AG09319 (cell line): Measurements from ENCODE around the gene COL7A1.
"Not testable (repeated sequence)": the region's sequence is repeated elsewhere in the genome, so short reads cannot be mapped to it uniquely, and the experiment has no call there.

Source experiments
- DNase-seq: peaks from one replicate; pipeline ENCODE4 v3.0.0-alpha.2; 2010; ENCODE audit warnings: low read depth; ENCODE audit errors: extremely low read depth
- TF ChIP-seq, protein P1 (sequence below): IDR thresholded peaks from 2 replicates; pipeline ENCODE4 v1.5.1; 2011; ENCODE audit warnings: low read depth, mild to moderate bottlenecking, inconsistent platforms, low read length, moderate library complexity

COL7A1 gene

DNA sequence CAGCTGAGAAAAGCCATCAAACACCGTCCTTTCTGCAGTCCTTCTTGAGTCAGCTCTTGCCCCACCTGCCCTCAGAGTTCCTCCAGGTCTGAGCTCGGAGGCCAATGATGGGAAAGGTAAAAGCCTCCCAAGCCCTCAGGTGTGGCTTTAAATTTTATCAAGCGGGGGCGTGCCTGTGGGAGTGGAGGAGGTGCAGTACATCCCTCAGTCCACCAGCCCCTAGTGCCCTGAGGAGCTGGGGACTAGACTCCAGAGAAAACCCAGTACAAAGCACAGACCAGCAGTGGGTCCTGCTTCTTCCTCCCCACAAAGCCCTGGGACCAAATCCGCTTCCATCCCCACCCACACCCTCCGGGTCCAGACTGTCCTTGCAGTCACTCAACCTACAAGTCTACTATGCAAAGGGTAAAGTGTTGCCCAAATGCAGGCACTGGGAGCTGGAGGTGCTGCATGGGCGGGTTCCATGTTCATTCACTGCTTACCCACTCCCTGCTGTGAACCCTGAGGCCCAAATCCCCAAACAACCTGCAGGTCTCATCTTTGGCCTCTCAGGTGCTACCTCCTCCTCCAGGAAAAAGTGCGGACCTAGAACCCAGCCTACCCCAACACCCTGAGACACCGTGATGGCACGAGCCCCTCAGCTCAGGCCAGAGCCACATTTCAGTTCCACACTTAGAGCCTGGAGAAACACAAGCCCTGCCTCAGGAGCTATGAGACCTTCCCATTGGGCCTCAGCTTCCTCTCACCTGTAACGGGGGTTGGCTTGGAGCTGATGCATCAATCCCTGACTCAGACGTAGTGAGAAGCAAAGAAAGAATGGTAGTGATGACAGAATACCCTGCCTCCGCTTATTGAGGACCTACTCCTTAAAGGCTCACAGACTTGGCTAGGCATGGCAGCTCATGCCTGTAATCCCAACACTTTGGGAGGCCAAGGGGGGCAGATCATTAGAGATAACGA is 41.0 kb downstream of the COL7A1 start:
- no peak for DNase-seq

DNA sequence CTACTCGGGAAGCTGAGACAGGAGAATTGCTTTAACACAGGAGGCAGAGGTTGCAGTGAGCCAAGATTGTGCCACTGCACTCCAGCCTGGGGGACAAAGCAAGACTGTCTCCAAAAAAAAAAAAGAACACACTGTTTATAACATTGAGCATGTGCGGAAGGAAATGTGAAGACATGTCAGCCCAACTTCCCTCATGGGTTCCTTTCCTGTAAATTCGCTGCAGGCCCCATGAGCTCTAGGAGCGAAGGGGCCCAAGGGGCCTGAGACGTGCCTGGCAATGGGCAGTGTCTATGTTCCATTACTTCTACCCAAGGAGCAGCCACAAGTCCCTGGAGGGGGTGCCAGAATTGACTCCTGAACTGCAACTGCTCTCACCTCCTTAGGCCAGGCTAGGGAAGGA is 41.8 kb downstream of the COL7A1 start:
- TF ChIP-seq, protein P1, sequence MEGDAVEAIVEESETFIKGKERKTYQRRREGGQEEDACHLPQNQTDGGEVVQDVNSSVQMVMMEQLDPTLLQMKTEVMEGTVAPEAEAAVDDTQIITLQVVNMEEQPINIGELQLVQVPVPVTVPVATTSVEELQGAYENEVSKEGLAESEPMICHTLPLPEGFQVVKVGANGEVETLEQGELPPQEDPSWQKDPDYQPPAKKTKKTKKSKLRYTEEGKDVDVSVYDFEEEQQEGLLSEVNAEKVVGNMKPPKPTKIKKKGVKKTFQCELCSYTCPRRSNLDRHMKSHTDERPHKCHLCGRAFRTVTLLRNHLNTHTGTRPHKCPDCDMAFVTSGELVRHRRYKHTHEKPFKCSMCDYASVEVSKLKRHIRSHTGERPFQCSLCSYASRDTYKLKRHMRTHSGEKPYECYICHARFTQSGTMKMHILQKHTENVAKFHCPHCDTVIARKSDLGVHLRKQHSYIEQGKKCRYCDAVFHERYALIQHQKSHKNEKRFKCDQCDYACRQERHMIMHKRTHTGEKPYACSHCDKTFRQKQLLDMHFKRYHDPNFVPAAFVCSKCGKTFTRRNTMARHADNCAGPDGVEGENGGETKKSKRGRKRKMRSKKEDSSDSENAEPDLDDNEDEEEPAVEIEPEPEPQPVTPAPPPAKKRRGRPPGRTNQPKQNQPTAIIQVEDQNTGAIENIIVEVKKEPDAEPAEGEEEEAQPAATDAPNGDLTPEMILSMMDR: no peak
- DNase-seq: no peak

More for the DNA sequence above, 41.0 kb downstream of the COL7A1 start:
- TF ChIP-seq, protein P1: no peak

DNA sequence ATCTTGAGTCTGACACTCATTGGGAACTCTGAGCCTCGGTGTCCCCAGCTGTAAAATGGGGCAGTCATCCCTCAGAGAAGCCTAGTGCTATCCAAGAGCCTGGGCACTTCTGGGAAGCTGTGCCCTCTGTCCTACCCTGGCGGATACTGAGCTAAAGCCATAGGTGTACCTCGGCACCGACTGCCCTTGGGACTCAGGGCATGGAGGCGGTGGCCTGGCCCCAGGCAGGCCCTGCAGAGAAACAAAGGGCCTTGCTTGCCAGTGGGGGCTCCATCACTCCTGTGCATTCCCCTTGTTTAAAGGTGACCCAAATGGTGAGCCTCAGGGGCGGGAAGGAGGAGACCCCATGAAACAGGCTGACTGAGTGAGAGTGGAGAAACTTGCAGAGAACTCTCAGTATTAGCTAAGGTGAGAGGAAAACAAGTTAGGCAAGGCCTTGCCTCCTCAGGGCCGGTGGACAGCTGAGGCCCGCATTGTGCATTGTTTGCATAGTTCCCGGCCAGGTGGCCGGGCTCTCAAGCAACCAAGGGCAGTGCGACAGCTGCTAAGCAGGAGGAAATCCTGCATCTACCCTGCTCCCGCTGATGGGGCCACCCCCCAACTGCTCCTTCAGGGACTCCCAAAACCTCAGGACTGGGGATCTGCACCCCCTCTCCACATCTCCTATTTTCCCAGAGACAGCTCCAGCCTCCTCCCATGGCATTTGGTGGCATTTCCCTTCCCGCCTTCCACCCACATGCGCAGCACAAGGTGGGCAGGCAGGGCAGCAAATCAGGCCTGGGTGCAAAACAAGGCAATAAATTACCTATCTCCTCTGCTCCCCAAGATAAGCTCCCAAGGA is 42.8 kb downstream of the COL7A1 start:
- TF ChIP-seq, protein P1: no peak
- no peak for DNase-seq

DNA sequence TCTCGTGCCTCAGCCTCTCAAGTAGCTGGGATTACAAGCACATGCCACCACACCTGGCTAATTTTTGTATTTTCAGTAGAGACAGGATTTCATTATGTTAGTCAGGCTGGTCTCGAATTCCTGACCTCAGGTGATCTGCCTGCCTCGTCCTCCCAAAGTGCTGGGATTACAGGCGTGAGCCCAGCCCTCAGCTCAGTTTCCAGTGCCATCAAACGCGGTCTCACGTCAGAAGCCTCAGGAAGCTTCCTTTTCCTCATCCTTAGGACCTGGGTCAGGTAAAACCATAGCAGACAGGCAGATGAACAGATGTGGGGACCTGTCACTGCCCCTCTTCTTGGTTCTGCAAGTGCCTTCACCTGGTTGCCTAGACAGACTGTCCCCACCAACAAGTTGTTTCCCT is 43.5 kb downstream of the COL7A1 start:
- DNase-seq: not testable (repeated sequence)

DNA sequence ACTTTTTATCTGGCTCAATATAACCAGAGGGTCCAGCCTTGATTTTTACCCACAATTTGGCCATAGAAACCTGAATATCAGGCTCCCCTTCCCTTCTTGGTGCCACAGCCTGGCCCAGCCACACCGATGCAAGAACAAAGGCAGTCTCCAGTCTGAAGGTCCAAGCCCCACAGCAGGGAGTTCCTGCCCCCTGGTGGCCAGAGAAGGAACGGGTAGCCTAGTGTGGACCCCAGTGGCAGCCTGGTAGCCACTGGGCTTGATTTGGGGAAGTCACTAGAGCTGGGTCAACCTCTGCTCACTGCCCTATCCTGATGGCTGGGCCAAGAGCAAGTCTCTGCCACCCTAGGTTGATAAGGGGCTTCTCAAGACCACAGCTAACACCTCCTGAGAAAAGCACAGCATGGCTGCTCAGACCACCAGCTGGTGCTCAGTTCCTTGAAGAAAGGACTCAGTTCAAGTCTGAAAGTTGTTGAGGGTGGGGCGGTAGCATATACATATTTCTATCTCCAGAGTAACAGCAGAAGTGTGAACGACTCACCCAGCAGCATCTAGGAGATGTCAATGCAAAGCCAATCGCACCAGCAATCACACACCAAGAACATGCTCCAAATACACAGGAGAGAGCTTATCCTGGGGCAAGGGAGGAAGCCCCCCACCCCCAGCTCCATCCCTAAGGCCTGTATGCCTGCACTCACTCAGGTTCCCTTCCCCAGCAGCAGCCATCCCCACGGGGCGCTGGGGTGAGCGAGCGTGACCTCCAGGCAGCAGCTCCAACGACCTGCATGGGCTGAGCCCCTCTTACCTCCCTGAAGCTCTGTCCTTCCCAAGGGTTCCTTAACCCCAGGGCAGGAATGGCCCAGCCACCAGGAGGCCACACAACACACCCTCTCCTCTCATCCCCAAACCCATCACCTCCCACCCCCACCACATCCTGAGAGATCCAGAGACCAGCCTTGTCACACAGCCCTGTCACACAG is 46.1 kb downstream of the COL7A1 start:
- TF ChIP-seq, protein P1: peak; percentile 98
- peak; percentile 38 for DNase-seq

DNA sequence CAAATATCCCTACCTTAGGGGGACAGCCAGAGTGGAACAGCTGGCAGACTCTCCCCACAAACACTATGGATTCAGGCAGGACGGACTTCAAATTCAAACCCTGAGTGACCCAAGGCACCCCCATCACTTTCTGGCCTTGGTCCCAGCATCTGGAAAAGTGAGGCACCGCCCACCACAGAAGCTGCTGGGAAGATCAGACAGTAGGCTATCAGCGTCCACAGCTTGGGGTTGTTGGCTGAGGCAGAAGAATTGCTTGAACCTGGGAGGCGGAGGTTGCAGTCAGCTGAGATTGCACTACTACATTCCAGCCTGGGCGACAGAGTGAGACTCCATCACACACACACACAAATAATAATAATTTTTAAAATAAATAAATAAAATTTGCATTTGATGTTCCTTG is 47.0 kb downstream of the COL7A1 start:
- DNase-seq: no peak
- TF ChIP-seq, protein P1: no peak
